ENCODE measurements around the gene MC1R.

The MC1R gene

DNA sequence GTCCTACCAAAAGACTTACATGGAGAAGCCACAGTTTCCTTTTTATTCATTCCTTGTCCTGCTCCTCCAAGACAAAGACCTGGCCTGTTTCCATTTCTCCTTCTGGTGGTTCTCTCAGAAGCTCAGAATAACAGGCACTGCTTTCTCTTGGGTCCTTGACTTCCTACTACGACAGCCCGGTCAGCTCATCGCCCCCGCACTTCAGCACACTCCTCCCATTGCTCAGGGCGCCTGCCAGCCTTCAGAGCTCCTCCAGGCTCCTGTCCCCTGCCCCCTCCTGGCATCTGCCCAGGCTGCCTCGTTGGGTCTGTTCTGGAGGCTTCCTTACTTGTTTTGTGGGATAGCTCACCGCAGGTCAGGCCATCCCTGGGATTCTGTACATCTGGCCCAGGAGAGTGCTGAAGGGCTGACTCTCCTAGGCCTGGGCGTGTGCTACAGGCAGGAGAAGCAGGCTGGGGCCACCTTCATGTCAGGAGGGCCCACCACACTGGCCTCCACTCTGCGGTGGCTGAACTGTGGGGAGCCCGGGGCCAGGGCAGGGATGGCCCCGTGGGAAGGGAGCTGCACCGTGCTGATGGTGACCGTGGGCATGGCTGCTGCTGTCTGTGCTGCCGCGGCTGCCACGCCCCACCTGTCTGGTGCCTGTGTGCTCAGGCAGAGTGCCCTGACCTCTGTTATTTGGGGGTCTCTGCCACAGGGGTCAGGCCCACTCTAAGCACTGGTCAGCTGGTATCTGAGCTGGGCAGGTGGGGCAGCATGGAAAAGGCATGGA, 27.6 kb upstream of the MC1R start:
- DNase-seq (ENCODE audit: low read depth) = no peak
- H3K4me3 ChIP-seq (ENCODE audit: low read depth, low read length) = no peak overlapping the region
- no peak for TF ChIP-seq CTCF (IDR thresholded peaks at IDR 0.05; ENCODE audit: insufficient read depth, low read depth, low read length, missing control alignments)

GRCh38 chr16:89892055-89892630, 26.5 kb upstream of the MC1R start:
- no peak for DNase-seq (ENCODE audit: low read depth)
- H3K4me3 ChIP-seq (ENCODE audit: low read depth, low read length) = no peak overlapping the region
- no peak for TF ChIP-seq CTCF (IDR thresholded peaks at IDR 0.05; ENCODE audit: insufficient read depth, low read depth, low read length, missing control alignments)

DNA sequence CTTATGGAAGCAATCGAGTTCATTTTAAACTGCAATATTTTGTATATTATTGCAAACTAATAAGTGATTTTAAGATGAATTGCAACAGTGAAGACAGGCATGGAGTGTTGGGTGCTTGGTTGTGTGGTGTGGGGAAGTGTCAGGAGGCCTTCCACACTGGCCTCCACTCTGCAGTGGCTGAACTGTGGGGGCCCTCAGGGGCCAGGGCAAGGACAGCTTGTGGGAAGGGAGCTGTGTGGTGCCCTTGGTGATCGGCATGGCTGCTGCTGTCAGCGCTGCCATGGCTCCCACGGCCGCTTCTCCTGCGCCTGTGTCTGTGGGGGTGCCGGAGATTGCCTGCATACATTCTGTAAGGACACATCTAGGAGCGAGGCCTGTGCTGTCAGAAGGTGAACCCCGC, 26.0 kb upstream of the MC1R start:
- no peak overlapping the region for H3K4me3 ChIP-seq (ENCODE audit: low read depth, low read length)
- TF ChIP-seq CTCF (IDR thresholded peaks at IDR 0.05; ENCODE audit: insufficient read depth, low read depth, low read length, missing control alignments) = no peak
- DNase-seq (ENCODE audit: low read depth) = no peak

- H3K4me3 ChIP-seq (ENCODE audit: low read depth, low read length) = no peak overlapping the region
- TF ChIP-seq CTCF (IDR thresholded peaks at IDR 0.05; ENCODE audit: insufficient read depth, low read depth, low read length, missing control alignments) = no peak
- DNase-seq (ENCODE audit: low read depth) = no peak
These were observed 24.8 kb upstream of the MC1R start for GRCh38 chr16:89893642-89894548.

DNA sequence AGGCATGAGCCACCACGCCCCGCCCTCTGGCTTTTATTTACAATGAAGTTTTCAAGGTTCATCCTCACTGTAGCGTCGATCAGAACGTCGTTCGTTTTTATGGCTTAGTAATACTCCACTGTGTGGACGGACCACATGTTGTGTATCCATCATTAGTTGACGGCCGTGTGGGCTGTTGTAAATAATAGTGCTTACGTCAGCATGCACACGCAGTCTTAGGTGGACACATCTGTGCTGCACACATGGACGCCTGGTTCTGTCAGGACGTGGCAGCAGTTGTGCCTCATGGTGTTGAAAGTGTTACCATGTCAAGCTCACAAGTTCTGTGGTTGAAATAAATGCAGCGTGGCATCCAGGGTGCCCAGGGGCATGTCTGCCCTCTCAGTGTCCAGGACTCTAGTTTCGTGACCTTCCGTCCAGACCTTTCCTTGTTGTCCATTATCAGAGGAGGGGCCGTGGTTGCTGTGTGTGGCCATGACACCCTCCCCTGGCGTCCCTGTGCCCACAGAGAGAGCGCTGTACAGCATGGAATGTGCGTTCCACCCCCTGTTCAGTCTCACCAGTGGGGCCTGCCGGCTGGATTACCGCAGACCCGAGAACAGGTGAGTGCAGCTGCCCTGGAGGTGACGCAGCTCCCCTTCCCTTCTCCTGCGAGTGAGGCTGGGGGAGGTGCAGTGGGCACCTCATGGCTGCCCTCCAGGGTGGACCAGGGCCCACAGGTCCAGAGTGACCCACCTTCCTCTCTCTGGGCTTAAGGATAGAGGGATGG, 23.0 kb upstream of the MC1R start:
- no peak overlapping the region for H3K4me3 ChIP-seq (ENCODE audit: low read depth, low read length)
- DNase-seq (ENCODE audit: low read depth) = no peak
- no peak for TF ChIP-seq CTCF (IDR thresholded peaks at IDR 0.05; ENCODE audit: insufficient read depth, low read depth, low read length, missing control alignments)

DNA sequence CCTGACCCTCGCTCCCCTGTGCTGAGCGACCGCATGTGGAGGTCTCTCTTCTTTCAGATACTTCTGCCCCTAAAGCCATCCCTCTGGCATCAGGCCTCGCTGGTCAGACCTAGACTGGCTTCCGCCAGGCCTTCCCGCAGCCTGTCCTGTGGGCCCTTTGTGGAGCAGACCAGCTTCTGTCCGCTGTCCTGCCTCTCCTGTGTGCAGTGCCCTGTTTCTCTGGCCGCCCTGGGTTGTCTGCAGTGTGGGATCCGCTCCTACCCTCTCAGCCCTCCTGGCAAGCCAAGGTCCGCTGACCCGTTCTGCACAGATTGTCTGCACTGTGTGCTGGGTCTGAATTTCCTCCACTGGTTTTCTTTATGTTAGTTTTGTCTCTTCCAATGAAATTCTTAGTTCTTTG, 21.5 kb upstream of the MC1R start:
- H3K4me3 ChIP-seq (ENCODE audit: low read depth, low read length) = no peak overlapping the region
- DNase-seq (ENCODE audit: low read depth) = no peak
- no peak for TF ChIP-seq CTCF (IDR thresholded peaks at IDR 0.05; ENCODE audit: insufficient read depth, low read depth, low read length, missing control alignments)
